ENCODE measurements around the gene IMP4. TPM values are rescaled to one million over a fixed set of nuclear protein-coding genes. Genes with fewer than 3 reads are reported as not detected.

The IMP4 gene
- total RNA-seq, 1 experiment from 2014 or later, result 121 TPM

DNA sequence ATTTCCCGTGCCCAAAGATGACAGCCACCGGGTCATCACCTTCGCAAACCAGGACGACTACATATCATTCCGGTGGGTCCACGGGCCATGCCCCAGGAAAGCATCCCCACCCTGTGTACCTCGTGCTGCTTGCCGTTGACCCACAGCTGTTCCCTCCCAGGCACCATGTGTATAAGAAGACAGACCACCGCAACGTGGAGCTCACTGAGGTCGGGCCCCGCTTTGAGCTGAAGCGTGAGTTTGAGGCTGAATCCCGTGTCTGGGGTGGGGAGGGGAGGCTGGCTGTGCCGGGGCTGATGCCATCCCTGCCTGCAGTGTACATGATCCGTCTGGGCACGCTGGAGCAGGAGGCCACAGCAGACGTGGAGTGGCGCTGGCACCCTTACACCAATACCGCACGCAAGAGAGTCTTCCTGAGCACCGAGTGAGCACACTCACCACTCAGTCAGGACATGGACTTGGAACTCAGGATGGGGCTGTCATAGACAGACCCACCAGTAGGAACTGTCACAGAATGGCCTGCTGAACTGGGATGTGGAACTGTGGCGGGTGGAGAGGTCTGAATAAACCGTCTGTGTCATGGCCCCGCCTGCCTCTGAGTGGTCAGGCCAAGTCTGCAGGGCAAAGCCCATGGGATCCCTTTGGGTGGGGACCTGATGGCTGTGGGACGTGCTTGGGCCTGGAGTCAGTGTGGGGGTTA, 3.5 kb downstream of the IMP4 start:
- H3K4me1 ChIP-seq (ENCODE audit: control insufficient read depth in 1 of 2, insufficient read depth in 2 of 2, low read length in 2 of 2), result peaks cover 0 to 10% of the 10 kb centered on the region in 2 experiments; a peak in 2 of 4 replicates
- POLR2A ChIA-PET, result no interaction called here
- no TSS peak for BruUV-seq (replicated peaks)
- H3K4me3 ChIP-seq (replicated peaks in 1 of 2; ENCODE audit: low read depth in 1 of 2, low read length in 2 of 2), result no peak overlapping the region
- peaks cover 8% of the 10 kb centered on the region; the same call in 1 of the 2 replicates for H4K20me1 ChIP-seq (ENCODE audit: insufficient read depth)
- DNase-seq (ENCODE audit: low read depth, low spot score), result no peak
- H3K27me3 ChIP-seq (ENCODE audit: insufficient read depth, low read length), result no peaks in the 10 kb centered on the region
- ATAC-seq, result no peak
- H3K36me3 ChIP-seq (ENCODE audit: control insufficient read depth in 1 of 2, insufficient read depth in 2 of 2, low read length in 2 of 2), result peaks cover 31 to 45% of the 10 kb centered on the region in 2 experiments
- no peak overlapping the region for H2AFZ ChIP-seq (ENCODE audit: low read depth, low read length, poor library complexity, severe bottlenecking)
- RAD21 ChIA-PET (ENCODE audit: low non-redundant PET in 1 of 2, low total read pairs in 2 of 2, uncharacterized antibody in 2 of 2, unreplicated experiment in 2 of 2), result no interaction called here
- no peak overlapping the region for H3K9ac ChIP-seq (ENCODE audit: low read length)
- intact Hi-C loops (cut with micrococcal nuclease), result loop anchor here (2.0 kb wide), 1 partner anchor 21 kb away; no protein-coding TSS in a partner anchor
- H3K27ac ChIP-seq (ENCODE audit: low read depth, low read length), result no peak overlapping the region
- H3K9me2 ChIP-seq (ENCODE audit: insufficient read depth), result no peaks in the 10 kb centered on the region
- no peak overlapping the region for H3K4me2 ChIP-seq (ENCODE audit: low read length)
- no peaks in the 10 kb centered on the region for H3K9me3 ChIP-seq (ENCODE audit: control insufficient read depth in 1 of 2, insufficient read depth in 1 of 2, low read depth in 1 of 2, low read length in 2 of 2)
- CTCF ChIA-PET, result no interaction called here
- TF ChIP-seq POLR2A (IDR thresholded peaks at IDR 0.05; ENCODE audit: borderline replicate concordance, extremely low read depth, insufficient read depth, insufficient read length) (no peak), EZH2 (IDR thresholded peaks at IDR 0.05) (no peak), SRF (IDR thresholded peaks at IDR 0.05; ENCODE audit: low read depth) (no peak), ELF1 (IDR thresholded peaks at IDR 0.05; ENCODE audit: borderline replicate concordance, low read depth) (no peak)
- TF ChIP-seq, protein P1, sequence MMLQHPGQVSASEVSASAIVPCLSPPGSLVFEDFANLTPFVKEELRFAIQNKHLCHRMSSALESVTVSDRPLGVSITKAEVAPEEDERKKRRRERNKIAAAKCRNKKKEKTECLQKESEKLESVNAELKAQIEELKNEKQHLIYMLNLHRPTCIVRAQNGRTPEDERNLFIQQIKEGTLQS (IDR thresholded peaks at IDR 0.05), result no peak
- TF ChIP-seq, protein P2, sequence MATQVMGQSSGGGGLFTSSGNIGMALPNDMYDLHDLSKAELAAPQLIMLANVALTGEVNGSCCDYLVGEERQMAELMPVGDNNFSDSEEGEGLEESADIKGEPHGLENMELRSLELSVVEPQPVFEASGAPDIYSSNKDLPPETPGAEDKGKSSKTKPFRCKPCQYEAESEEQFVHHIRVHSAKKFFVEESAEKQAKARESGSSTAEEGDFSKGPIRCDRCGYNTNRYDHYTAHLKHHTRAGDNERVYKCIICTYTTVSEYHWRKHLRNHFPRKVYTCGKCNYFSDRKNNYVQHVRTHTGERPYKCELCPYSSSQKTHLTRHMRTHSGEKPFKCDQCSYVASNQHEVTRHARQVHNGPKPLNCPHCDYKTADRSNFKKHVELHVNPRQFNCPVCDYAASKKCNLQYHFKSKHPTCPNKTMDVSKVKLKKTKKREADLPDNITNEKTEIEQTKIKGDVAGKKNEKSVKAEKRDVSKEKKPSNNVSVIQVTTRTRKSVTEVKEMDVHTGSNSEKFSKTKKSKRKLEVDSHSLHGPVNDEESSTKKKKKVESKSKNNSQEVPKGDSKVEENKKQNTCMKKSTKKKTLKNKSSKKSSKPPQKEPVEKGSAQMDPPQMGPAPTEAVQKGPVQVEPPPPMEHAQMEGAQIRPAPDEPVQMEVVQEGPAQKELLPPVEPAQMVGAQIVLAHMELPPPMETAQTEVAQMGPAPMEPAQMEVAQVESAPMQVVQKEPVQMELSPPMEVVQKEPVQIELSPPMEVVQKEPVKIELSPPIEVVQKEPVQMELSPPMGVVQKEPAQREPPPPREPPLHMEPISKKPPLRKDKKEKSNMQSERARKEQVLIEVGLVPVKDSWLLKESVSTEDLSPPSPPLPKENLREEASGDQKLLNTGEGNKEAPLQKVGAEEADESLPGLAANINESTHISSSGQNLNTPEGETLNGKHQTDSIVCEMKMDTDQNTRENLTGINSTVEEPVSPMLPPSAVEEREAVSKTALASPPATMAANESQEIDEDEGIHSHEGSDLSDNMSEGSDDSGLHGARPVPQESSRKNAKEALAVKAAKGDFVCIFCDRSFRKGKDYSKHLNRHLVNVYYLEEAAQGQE (IDR thresholded peaks at IDR 0.05; ENCODE audit: low read depth), result no peak
- peaks cover 32% of the 10 kb centered on the region for H3K79me2 ChIP-seq (ENCODE audit: insufficient read depth, low read length)

Data from HCT116 (cell line).